Tracheal epithelial cell (primary cell): ENCODE data around the gene SLC35B3. TPM values are rescaled to one million over a fixed set of nuclear protein-coding genes. Genes with fewer than 3 reads are reported as not detected.

Experiments used
- total RNA-seq: library from RNA; depleted of rRNA; stranded (reverse); fragments of >200 nt; gene quantifications from 2 replicates; pipeline ENCODE4 v1.2.1, GENCODE V29; 2014

Gene SLC35B3
- 7.2 and 9.6 TPM in 2 replicates for total RNA-seq

DNA sequence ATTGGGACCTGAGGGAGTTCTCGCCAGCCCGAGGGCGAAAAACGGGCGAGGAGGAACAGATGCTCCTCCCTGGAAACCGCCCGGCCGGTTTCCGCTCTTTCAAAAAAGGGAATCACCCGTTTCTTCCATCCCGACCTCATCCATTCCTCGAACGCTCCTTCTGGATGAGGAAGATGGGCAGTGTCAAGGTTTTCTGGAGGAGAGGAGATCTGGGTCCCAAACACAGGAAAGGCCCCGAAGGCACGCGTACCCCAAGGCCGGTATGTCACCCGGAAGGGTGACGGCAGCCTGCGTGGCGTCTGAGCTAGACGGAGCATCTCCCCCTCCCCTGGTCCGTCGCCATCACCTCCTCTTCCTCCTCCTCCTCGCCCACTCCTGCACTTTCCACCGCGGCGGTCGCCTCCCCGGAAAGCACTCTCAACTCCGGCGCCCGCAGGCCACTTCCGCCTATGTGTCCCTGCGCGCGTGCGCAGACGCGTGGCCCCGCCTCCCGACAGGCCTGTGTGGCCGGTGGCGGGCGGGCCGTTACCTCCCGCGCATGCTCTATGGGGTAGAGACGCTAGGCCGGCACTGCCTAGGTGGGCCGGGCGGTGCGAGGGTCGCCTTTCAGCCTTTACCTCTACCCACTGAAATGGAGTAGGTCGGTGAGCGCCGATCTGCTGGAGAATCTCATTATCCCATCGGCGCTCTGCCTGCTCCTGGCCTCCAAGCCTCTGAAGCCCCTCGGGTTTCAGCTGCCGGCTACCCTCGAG is at the start of gene SLC35B3:
TSS of gene SLC35B3 (minus strand) at position 453 of the 752 bp plus-strand sequence.

